SH-SY5Y (cell line): ENCODE results near the gene TMEM170B.

Source experiments
- GATA2 ChIP-seq: IDR thresholded peaks from 2 replicates; pipeline ENCODE4 v1.6.1; 2011; ENCODE audit warnings: mild to moderate bottlenecking, low read depth, low read length
- GATA3 ChIP-seq: IDR thresholded peaks from 2 replicates; pipeline ENCODE4 v1.6.1; 2011; ENCODE audit warnings: low read depth, mild to moderate bottlenecking, low read length, moderate library complexity

GRCh38 chr6:11631008-11631407 lies 93.5 kb downstream of the TMEM170B start:
- TF ChIP-seq GATA2 (no peak), GATA3 (no peak)
